Fibroblast of villous mesenchyme (primary cell): ENCODE measurements around the gene VPS39. TPM values are rescaled to one million over a fixed set of nuclear protein-coding genes. Genes with fewer than 3 reads are reported as not detected.

Experiments
- DNase-seq: peaks from one replicate; pipeline ENCODE4 v3.0.0-alpha.2; 2010; ENCODE audit warnings: low read depth
- H3K4me3 ChIP-seq: 2 replicates; pipeline ENCODE4 v1.5.1; 2011; ENCODE audit warnings: low read depth, mild to moderate bottlenecking, low read length
- CTCF ChIP-seq: IDR thresholded peaks from 2 replicates; pipeline ENCODE4 v1.5.1; 2012; ENCODE audit warnings: low read depth, mild to moderate bottlenecking, low read length; ENCODE audit not compliant: insufficient read depth
- small RNA-seq: library from RNA; depleted of rRNA; stranded (forward); fragments of <200 nt; gene quantifications from one replicate; pipeline ENCODE3, GENCODE V24; 2012
- total RNA-seq: library from RNA; depleted of rRNA; stranded (reverse); fragments of >200 nt; gene quantifications from 2 replicates; pipeline ENCODE4 v1.2.3, GENCODE V29; 2012

Gene VPS39
- total RNA-seq, 1 donor = 70.4 TPM

DNA sequence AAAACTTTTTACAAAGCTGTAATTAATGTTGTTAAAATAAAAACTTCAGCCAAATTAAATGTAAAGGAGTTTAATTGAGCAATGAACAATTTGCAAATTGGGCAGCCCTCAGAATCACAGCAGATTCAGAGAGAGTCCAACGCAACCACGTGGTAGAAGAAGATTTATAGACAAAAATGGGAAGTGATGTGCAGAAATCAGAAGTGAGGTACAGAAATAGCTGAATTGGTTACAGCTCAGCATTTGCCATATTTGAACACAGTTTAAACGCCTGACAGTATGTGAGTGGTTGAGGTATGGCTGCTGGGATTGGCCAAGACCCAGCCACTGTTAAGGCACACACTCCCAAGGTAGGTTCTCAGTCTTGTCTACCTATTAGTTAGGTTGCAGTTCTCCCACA lies 99.3 kb downstream of the VPS39 start:
- no peak for DNase-seq
- no peak for TF ChIP-seq CTCF
- no peak overlapping the region for H3K4me3 ChIP-seq

Small RNAs within 50 kb of the gene (small RNA-seq; reads per million reads assigned to genes)
- gene MIR627 = 10.0 reads per million, percentile 90 among the genes with 10 or more reads in this experiment

Other genes starting within 250 kb of the VPS39 start
- 18.0 and 19.0 TPM in 2 replicates for gene EHD4, start 235.7 kb downstream of the VPS39 start, total RNA-seq
- not detected in 2 replicates for gene PLA2G4E, start 187.3 kb downstream of the VPS39 start, total RNA-seq
- gene PLA2G4D, start 113.7 kb downstream of the VPS39 start, total RNA-seq = not detected in 2 replicates
- not detected in 2 replicates for gene PLA2G4F, start 51.7 kb downstream of the VPS39 start, total RNA-seq
- 22.5 and 25.5 TPM in 2 replicates for gene GANC, start 64.9 kb upstream of the VPS39 start, total RNA-seq
- 70.9 and 79.9 TPM in 2 replicates for gene TMEM87A, start 65.1 kb upstream of the VPS39 start, total RNA-seq
- 0.64 and 2.6 TPM in 2 replicates for gene CAPN3, start 151.2 kb upstream of the VPS39 start, total RNA-seq